ENCODE data around the gene GCC1. TPM values are rescaled to one million over a fixed set of nuclear protein-coding genes. Genes with fewer than 3 reads are reported as not detected.

GCC1 gene
- total and polyA plus RNA-seq, 2 donors (not counting 1 experiment from before 2014, with no cell fraction given) = 10.3 to 25.5 TPM

DNA sequence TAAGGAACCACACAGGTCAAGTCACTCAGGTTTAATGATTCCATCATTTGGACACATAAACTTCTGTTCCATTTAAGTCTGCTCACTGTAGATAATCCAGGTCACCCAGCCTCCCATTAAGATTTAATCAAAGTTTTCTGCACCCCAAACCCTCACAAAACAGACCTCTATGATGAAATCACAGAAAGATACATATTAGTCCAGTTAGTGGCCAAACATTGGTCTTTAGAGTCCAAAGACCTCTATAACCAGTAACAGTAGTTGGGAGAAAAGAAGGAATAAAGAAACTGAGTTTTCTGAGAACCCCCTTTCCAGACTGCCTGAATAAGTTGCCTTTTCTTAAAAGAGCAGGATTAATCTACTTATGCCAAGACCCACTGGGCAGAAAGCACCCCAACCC lies 4.8 kb downstream of the GCC1 start:
- H3K27me3 Mint-ChIP-seq = no peaks in the 10 kb centered on the region
- ChIA-PET CTCF (no interaction called here), POLR2A (no interaction called here)
- H3K9me3 Mint-ChIP-seq (ENCODE audit: insufficient read depth) = no peaks in the 10 kb centered on the region
- DNase-seq (no peak), ATAC-seq (ENCODE audit: low read depth) (no peak)
- Histone ChIP-seq H3K27ac (ENCODE audit: low read length in 2 of 2) (no peak overlapping the region), H3K36me3 (replicated peaks in 1 of 2; ENCODE audit: control extremely low read depth in 1 of 2, control insufficient read depth in 1 of 2, extremely low read depth in 1 of 2, insufficient read depth in 2 of 2, low read length in 1 of 2) (peaks cover 0 to 40% of the 10 kb centered on the region in 2 experiments), H3K79me2 (ENCODE audit: control insufficient read depth, insufficient read depth, low read length) (peaks cover 40% of the 10 kb centered on the region), H3K27me3 (replicated peaks in 1 of 4; ENCODE audit: control extremely low read depth in 1 of 4, control insufficient read depth in 3 of 4, insufficient read depth in 4 of 4, low read length in 3 of 4) (no peaks in the 10 kb centered on the region), H4K20me1 (ENCODE audit: control insufficient read depth, insufficient read depth, low read length, poor library complexity, severe bottlenecking) (peaks cover 38% of the 10 kb centered on the region), H3K4me1 (ENCODE audit: control insufficient read depth in 2 of 2, insufficient read depth in 2 of 2, low read length in 2 of 2) (peaks cover 23 to 28% of the 10 kb centered on the region in 2 donors), H3K4me3 (ENCODE audit: control extremely low read depth in 1 of 5, extremely low read depth in 1 of 5, insufficient read depth in 1 of 5, low read depth in 2 of 5, low read length in 4 of 5) (no peak overlapping the region), H3K4me2 (replicated peaks; ENCODE audit: low read depth, low read length, poor library complexity, severe bottlenecking) (no peak overlapping the region), H3K9me3 (ENCODE audit: control extremely low read depth in 1 of 3, control insufficient read depth in 2 of 3, insufficient read depth in 1 of 3, low read length in 2 of 3) (peaks cover 0 to 1% (median 0%) of the 10 kb centered on the region in 3 donors), H2AFZ (ENCODE audit: insufficient read depth, low read depth, low read length, poor library complexity, severe bottlenecking) (no peak overlapping the region), H3K9ac (ENCODE audit: low read length) (no peak overlapping the region)
- H3K27ac Mint-ChIP-seq = no peak overlapping the region
- H3K4me1 Mint-ChIP-seq = peaks cover 50% of the 10 kb centered on the region
- no peak overlapping the region for H3K4me3 Mint-ChIP-seq
- TF ChIP-seq EZH2 (IDR thresholded peaks at IDR 0.05; ENCODE audit: borderline replicate concordance, insufficient read depth, low read depth, low read length, poor library complexity, severe bottlenecking) = no peak
- TF ChIP-seq, protein P1, sequence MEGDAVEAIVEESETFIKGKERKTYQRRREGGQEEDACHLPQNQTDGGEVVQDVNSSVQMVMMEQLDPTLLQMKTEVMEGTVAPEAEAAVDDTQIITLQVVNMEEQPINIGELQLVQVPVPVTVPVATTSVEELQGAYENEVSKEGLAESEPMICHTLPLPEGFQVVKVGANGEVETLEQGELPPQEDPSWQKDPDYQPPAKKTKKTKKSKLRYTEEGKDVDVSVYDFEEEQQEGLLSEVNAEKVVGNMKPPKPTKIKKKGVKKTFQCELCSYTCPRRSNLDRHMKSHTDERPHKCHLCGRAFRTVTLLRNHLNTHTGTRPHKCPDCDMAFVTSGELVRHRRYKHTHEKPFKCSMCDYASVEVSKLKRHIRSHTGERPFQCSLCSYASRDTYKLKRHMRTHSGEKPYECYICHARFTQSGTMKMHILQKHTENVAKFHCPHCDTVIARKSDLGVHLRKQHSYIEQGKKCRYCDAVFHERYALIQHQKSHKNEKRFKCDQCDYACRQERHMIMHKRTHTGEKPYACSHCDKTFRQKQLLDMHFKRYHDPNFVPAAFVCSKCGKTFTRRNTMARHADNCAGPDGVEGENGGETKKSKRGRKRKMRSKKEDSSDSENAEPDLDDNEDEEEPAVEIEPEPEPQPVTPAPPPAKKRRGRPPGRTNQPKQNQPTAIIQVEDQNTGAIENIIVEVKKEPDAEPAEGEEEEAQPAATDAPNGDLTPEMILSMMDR (IDR thresholded peaks at IDR 0.05) = no peak
- intact Hi-C loops (cut with micrococcal nuclease) = no loop called here

DNA sequence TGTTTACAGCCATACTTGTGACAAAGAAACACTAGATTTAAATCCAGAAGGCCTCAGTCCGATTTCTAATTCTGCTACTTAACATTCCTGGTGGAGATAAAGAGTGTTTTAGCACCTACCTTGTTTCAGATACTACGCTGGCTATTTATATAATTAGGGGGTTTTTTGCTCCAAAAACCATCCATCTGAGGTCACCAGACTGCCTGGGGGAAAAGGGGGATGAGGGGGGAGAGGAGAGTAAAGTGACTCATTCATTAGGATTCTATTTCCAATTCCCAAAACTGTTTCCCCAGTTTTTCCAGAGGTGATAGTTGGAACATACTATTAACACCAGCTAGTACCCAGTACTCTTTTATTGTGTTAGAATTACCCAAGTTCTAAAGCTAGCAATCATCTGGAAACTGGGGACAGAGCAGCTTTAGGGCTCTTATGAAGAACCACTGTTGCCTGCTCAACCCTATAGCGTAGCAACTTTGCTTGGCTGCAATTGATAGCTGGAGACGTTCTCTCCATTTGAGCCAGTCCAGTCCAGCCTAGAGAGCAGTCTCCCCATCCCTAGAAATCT lies 6.6 kb downstream of the GCC1 start:
- Histone ChIP-seq H3K4me3 (ENCODE audit: control extremely low read depth in 1 of 5, extremely low read depth in 1 of 5, insufficient read depth in 1 of 5, low read depth in 2 of 5, low read length in 4 of 5) (no peak overlapping the region), H3K36me3 (replicated peaks in 1 of 2; ENCODE audit: control extremely low read depth in 1 of 2, control insufficient read depth in 1 of 2, extremely low read depth in 1 of 2, insufficient read depth in 2 of 2, low read length in 1 of 2) (peaks cover 0 to 42% of the 10 kb centered on the region in 2 experiments), H4K20me1 (ENCODE audit: control insufficient read depth, insufficient read depth, low read length, poor library complexity, severe bottlenecking) (peaks cover 36% of the 10 kb centered on the region), H3K9me3 (ENCODE audit: control extremely low read depth in 1 of 3, control insufficient read depth in 2 of 3, insufficient read depth in 1 of 3, low read length in 2 of 3) (no peaks in the 10 kb centered on the region), H3K4me2 (replicated peaks; ENCODE audit: low read depth, low read length, poor library complexity, severe bottlenecking) (no peak overlapping the region), H3K4me1 (ENCODE audit: control insufficient read depth in 2 of 2, insufficient read depth in 2 of 2, low read length in 2 of 2) (peaks cover 11 to 14% of the 10 kb centered on the region in 2 donors), H3K27me3 (replicated peaks in 1 of 4; ENCODE audit: control extremely low read depth in 1 of 4, control insufficient read depth in 3 of 4, insufficient read depth in 4 of 4, low read length in 3 of 4) (no peaks in the 10 kb centered on the region), H3K27ac (ENCODE audit: low read length in 2 of 2) (no peak overlapping the region), H3K79me2 (ENCODE audit: control insufficient read depth, insufficient read depth, low read length) (peaks cover 25% of the 10 kb centered on the region), H2AFZ (ENCODE audit: insufficient read depth, low read depth, low read length, poor library complexity, severe bottlenecking) (no peak overlapping the region), H3K9ac (ENCODE audit: low read length) (no peak overlapping the region)
- DNase-seq (no peak), ATAC-seq (ENCODE audit: low read depth) (no peak)
- TF ChIP-seq, protein P1 (IDR thresholded peaks at IDR 0.05) = no peak
- no peak for TF ChIP-seq EZH2 (IDR thresholded peaks at IDR 0.05; ENCODE audit: borderline replicate concordance, insufficient read depth, low read depth, low read length, poor library complexity, severe bottlenecking)
- H3K4me1 Mint-ChIP-seq = peaks cover 37% of the 10 kb centered on the region
- no peaks in the 10 kb centered on the region for H3K9me3 Mint-ChIP-seq (ENCODE audit: insufficient read depth)
- H3K27ac Mint-ChIP-seq = no peak overlapping the region
- ChIA-PET POLR2A (no interaction called here), CTCF (no interaction called here)
- H3K4me3 Mint-ChIP-seq = no peak overlapping the region
- no peaks in the 10 kb centered on the region for H3K27me3 Mint-ChIP-seq
- WGBS (ENCODE audit: insufficient coverage) = 90% methylated on average over 2 of the region's 4 CpGs
- intact Hi-C loops (cut with micrococcal nuclease) = no loop called here
